Peyer's patch (tissue), 4 donors: ENCODE results near the gene ID4. TPM values are rescaled to one million over a fixed set of nuclear protein-coding genes. Genes with fewer than 3 reads are reported as not detected.

Source experiments
- DNase-seq, 3 donors: peaks; one replicate each; pipeline ENCODE4 v3.0.0-alpha.2; 2017 to 2019
- H3K27ac ChIP-seq, 4 donors: fragments of 200-600 bp; sonication (generic); one replicate each; pipeline ENCODE4 v1.5.1; 2016 to 2019
- H3K27me3 ChIP-seq, 2 donors: fragments of 200-600 bp; sonication (generic); one replicate each; pipeline ENCODE4 v1.5.1; 2019
- H3K36me3 ChIP-seq, 3 donors: fragments of 200-600 bp; sonication (generic); one replicate each; pipeline ENCODE4 v1.5.1; 2016 to 2019
- H3K4me1 ChIP-seq, 4 donors: fragments of 200-600 bp; sonication (generic); one replicate each; pipeline ENCODE4 v1.5.1; 2016 to 2019
- H3K4me3 ChIP-seq, 4 donors: fragments of 200-600 bp; sonication (generic); 1 replicate in 3 of 4; 2 replicates in 1 of 4; pipeline ENCODE4 v1.5.1; 2016 to 2019; ENCODE audit warnings: mild to moderate bottlenecking in 1 of 4
- H3K9me3 ChIP-seq, 4 donors: fragments of 200-600 bp; sonication (generic); one replicate each; pipeline ENCODE4 v1.5.1; 2016 to 2019; ENCODE audit warnings: mild to moderate bottlenecking in 1 of 4
- CTCF ChIP-seq, 6 experiments: fragments of 450-650 bp in 4 of 6; fragments of 200-600 bp in 2 of 6; sonication (generic) in 1 of 6; IDR thresholded peaks; one replicate each; pipeline ENCODE4 v1.5.1; 2017 to 2019; ENCODE audit warnings: antibody characterized with exemption in 6 of 6, mild to moderate bottlenecking in 3 of 6, moderate library complexity in 1 of 6
- POLR2A ChIP-seq, 2 donors: fragments of 450-650 bp; IDR thresholded peaks; one replicate each; pipeline ENCODE4 v1.5.1; 2017; ENCODE audit warnings: antibody characterized with exemption in 2 of 2, mild to moderate bottlenecking in 2 of 2, moderate library complexity in 2 of 2
- total RNA-seq, 4 donors: library from RNA; depleted of rRNA; stranded (reverse); fragments of >200 nt; gene quantifications; one replicate each; pipeline ENCODE4 v1.1.0, GENCODE V29; 2016

The ID4 gene
- total RNA-seq, 4 donors from 2014 or later: 2.8 to 12.3 (median 8.4) TPM

- no peaks in the 10 kb centered on the region for H3K27me3 ChIP-seq
- no peak overlapping the region for H3K27ac ChIP-seq
- H3K4me1 ChIP-seq: no peaks in the 10 kb centered on the region
- peaks cover 0 to 4% (median 0%) of the 10 kb centered on the region in 4 donors for H3K9me3 ChIP-seq
- H3K36me3 ChIP-seq: no peaks in the 10 kb centered on the region
- no peak for DNase-seq
- TF ChIP-seq CTCF (IDR thresholded peaks at IDR 0.05) (no peak), POLR2A (IDR thresholded peaks at IDR 0.05) (no peak)
- no peak overlapping the region for H3K4me3 ChIP-seq
Measured at GRCh38 chr6:19833947-19834346, 3.2 kb upstream of the ID4 start.

GRCh38 chr6:19834858-19835257 is 2.3 kb upstream of the ID4 start:
- H3K27ac ChIP-seq: no peak overlapping the region
- H3K36me3 ChIP-seq: no peaks in the 10 kb centered on the region
- H3K27me3 ChIP-seq: no peaks in the 10 kb centered on the region
- TF ChIP-seq CTCF (IDR thresholded peaks at IDR 0.05): no peak
- no peak for TF ChIP-seq POLR2A (IDR thresholded peaks at IDR 0.05)
- peaks cover 0 to 4% (median 0%) of the 10 kb centered on the region in 4 donors for H3K9me3 ChIP-seq
- DNase-seq: no peak
- H3K4me3 ChIP-seq: no peak overlapping the region
- H3K4me1 ChIP-seq: no peaks in the 10 kb centered on the region

GRCh38 chr6:19835605-19836004 is 1.6 kb upstream of the ID4 start:
- Histone ChIP-seq H3K9me3 (peaks cover 0 to 4% (median 0%) of the 10 kb centered on the region in 4 donors), H3K4me3 (no peak overlapping the region), H3K27ac (no peak overlapping the region), H3K36me3 (no peaks in the 10 kb centered on the region), H3K27me3 (no peaks in the 10 kb centered on the region), H3K4me1 (no peaks in the 10 kb centered on the region)
- DNase-seq: no peak
- TF ChIP-seq POLR2A (IDR thresholded peaks at IDR 0.05): no peak
- TF ChIP-seq CTCF (IDR thresholded peaks at IDR 0.05): no peak

DNA sequence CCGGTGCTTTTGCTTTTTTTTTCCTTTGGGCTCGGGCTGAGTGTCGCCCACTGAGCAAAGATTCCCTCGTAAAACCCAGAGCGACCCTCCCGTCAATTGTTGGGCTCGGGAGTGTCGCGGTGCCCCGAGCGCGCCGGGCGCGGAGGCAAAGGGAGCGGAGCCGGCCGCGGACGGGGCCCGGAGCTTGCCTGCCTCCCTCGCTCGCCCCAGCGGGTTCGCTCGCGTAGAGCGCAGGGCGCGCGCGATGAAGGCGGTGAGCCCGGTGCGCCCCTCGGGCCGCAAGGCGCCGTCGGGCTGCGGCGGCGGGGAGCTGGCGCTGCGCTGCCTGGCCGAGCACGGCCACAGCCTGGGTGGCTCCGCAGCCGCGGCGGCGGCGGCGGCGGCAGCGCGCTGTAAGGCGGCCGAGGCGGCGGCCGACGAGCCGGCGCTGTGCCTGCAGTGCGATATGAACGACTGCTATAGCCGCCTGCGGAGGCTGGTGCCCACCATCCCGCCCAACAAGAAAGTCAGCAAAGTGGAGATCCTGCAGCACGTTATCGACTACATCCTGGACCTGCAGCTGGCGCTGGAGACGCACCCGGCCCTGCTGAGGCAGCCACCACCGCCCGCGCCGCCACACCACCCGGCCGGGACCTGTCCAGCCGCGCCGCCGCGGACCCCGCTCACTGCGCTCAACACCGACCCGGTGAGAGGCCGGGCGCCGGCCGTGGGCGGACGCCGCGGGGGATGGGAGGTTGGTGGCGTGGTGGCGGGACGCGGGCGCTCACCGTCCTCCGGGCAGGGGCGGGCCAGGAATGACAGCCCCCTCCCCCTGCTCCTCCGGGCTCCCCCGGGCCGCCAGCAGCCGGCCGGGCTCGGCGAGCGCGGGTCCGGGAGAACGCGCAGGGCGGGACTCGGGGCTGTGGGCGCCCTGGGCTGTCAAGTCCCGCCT is 606 bp downstream of the ID4 start:
- peak in 1 of 3 donors; percentile 65 for DNase-seq
- H3K9me3 ChIP-seq: peaks cover 0 to 4% (median 0%) of the 10 kb centered on the region in 4 donors
- H3K27me3 ChIP-seq: no peaks in the 10 kb centered on the region
- peak overlapping the region; percentile 67 to 88 (median 83) for H3K27ac ChIP-seq
- no peaks in the 10 kb centered on the region for H3K36me3 ChIP-seq
- no peaks in the 10 kb centered on the region for H3K4me1 ChIP-seq
- TF ChIP-seq POLR2A (IDR thresholded peaks at IDR 0.05) (no peak), CTCF (IDR thresholded peaks at IDR 0.05) (no peak)
- H3K4me3 ChIP-seq: peak overlapping the region; percentile 42 to 70 (median 58)

DNA sequence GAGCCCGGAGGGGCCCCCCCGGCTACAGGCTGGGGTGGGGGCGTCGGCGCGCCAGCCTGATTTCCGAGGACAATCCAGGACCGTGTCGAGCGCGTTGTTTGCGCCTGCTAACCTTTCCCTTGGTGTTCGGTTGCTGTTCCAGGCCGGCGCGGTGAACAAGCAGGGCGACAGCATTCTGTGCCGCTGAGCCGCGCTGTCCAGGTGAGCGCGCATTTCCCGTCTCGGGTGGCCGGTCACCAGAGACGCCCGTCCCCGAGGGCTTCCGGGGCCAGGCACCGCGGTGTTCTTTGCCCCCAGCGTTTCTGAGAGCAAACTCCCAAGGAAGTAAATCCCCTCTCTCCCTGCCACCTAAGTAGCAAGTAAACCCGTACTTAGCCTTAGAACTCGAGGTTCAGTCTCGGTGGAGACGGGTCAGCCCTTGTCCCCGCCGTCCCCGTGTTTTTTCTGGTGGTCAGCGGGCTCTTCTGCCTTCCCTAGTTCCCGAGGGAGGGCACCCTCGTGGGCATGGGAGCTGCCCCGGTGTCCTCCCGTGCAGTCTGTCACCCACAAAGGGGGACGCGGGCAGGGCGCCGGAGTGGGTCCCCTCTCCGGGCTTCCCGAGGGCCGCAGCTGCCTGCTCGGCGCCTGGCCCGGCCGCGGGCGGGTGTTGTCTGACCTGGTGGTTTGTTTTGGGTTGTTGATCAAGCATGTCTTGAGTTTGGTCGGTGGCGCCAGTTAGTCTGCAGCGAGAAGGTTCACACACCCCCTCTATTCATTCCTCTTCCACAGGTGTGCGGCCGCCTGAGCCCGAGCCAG is 1.5 kb downstream of the ID4 start:
- Histone ChIP-seq H3K27ac (peak overlapping the region; percentile 67 to 88 (median 83)), H3K9me3 (peaks cover 0 to 4% (median 0%) of the 10 kb centered on the region in 4 donors), H3K4me3 (peak overlapping the region; percentile 42 to 70 (median 58)), H3K27me3 (no peaks in the 10 kb centered on the region), H3K4me1 (no peaks in the 10 kb centered on the region), H3K36me3 (no peaks in the 10 kb centered on the region)
- DNase-seq: peak in 2 of 3 donors; percentile 49 to 68
- TF ChIP-seq POLR2A (IDR thresholded peaks at IDR 0.05) (no peak), CTCF (IDR thresholded peaks at IDR 0.05) (no peak)
